ENCODE measurements around the gene CELF4. TPM values are rescaled to one million over a fixed set of nuclear protein-coding genes. Genes with fewer than 3 reads are reported as not detected.

The CELF4 gene
- total and polyA plus RNA-seq, 2 donors (not counting 3 experiments of a cell fraction or from before 2014, with no cell fraction given), result not detected

DNA sequence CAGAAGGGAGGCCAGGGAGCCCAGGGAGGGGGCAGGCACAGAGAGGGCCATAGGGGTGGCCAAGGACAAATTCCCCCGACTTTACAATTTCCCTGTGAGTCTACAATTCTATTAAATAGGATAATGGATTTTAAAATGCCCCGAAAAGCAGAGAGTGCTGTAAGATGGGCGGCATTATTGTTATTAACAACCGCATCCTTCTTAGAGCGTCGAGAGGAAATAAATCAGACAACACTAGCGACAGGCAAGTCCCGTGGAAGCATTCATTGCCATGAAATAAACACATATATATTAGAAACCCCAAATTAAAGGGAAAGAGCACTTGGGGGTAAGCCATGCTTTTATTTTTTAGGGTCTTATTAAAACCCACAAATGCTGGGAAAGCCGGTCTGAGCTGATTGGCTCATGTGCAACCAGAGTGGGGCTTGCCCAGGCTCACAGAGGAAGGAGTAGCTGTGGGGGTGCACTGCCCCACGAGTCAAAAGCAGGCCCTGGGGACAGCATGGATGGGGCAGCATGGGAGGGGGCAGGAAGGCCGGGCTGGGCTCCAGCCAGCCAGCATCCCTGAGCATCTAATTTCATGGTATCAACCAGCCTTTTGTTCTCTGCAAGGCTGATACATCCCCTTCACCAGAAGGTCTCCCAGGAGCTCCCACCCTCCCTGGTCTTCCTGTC lies 187.1 kb downstream of the CELF4 start:
- Histone ChIP-seq H4K20me1 (replicated peaks; ENCODE audit: control insufficient read depth, extremely low read depth, insufficient read depth, low read length) (no peaks in the 10 kb centered on the region), H3K4me3 (replicated peaks in 1 of 3; ENCODE audit: insufficient read depth in 1 of 3, low read depth in 1 of 3, low read length in 3 of 3) (no peak overlapping the region), H3K9me3 (replicated peaks; ENCODE audit: control insufficient read depth, insufficient read depth, low read length) (no peaks in the 10 kb centered on the region), H2AFZ (ENCODE audit: low read depth, low read length) (no peak overlapping the region), H3K79me2 (ENCODE audit: control insufficient read depth, insufficient read depth, low read length) (no peaks in the 10 kb centered on the region), H3K27me3 (ENCODE audit: control insufficient read depth in 2 of 2, insufficient read depth in 2 of 2, low read length in 2 of 2) (no peaks in the 10 kb centered on the region), H3K9ac (replicated peaks; ENCODE audit: extremely low read depth, insufficient read depth, low read length) (no peak overlapping the region), H3K9me1 (replicated peaks; ENCODE audit: control insufficient read depth, extremely low read depth, insufficient read depth, low read length) (no peaks in the 10 kb centered on the region), H3K36me3 (ENCODE audit: control insufficient read depth in 2 of 2, extremely low read depth in 1 of 2, insufficient read depth in 2 of 2, low read length in 2 of 2) (no peaks in the 10 kb centered on the region), H3K4me1 (ENCODE audit: control insufficient read depth, extremely low read depth, insufficient read depth, low read length) (no peaks in the 10 kb centered on the region), H3K4me2 (ENCODE audit: insufficient read depth, low read length) (no peak overlapping the region), H3K27ac (ENCODE audit: insufficient read depth, low read depth, low read length) (no peak overlapping the region)
- POLR2A ChIA-PET, result no interaction called here
- FAIRE-seq (no peak), DNase-seq (ENCODE audit: low read depth, low spot score) (no peak)
- CTCF ChIA-PET, result no interaction called here
- dilution Hi-C loops (cut with MboI; ENCODE audit: extremely low pct_ligation_motif_present, low sequenced_read_pairs) (no loop called here), intact Hi-C loops (cut with micrococcal nuclease) (no loop called here)
- TF ChIP-seq, protein P1, sequence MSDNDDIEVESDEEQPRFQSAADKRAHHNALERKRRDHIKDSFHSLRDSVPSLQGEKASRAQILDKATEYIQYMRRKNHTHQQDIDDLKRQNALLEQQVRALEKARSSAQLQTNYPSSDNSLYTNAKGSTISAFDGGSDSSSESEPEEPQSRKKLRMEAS (IDR thresholded peaks at IDR 0.05; ENCODE audit: insufficient read depth, insufficient read length), result no peak
- TF ChIP-seq EZH2 (IDR thresholded peaks at IDR 0.05; ENCODE audit: borderline replicate concordance, low read depth, low read length, severe bottlenecking) (no peak), GATA2 (IDR thresholded peaks at IDR 0.05; ENCODE audit: insufficient read depth, insufficient read length, low read depth, low read length) (no peak), JUN (IDR thresholded peaks at IDR 0.05; ENCODE audit: borderline replicate concordance, insufficient read depth, insufficient read length, low read depth) (no peak), FOS (IDR thresholded peaks at IDR 0.05; ENCODE audit: borderline replicate concordance, insufficient read depth, low read length) (no peak), POLR2A (IDR thresholded peaks at IDR 0.05; ENCODE audit: low read depth, low read length) (no peak), POLR2AphosphoS5 (IDR thresholded peaks at IDR 0.05; ENCODE audit: insufficient read depth, low read depth, low read length) (no peak)
- TF ChIP-seq, protein P2, sequence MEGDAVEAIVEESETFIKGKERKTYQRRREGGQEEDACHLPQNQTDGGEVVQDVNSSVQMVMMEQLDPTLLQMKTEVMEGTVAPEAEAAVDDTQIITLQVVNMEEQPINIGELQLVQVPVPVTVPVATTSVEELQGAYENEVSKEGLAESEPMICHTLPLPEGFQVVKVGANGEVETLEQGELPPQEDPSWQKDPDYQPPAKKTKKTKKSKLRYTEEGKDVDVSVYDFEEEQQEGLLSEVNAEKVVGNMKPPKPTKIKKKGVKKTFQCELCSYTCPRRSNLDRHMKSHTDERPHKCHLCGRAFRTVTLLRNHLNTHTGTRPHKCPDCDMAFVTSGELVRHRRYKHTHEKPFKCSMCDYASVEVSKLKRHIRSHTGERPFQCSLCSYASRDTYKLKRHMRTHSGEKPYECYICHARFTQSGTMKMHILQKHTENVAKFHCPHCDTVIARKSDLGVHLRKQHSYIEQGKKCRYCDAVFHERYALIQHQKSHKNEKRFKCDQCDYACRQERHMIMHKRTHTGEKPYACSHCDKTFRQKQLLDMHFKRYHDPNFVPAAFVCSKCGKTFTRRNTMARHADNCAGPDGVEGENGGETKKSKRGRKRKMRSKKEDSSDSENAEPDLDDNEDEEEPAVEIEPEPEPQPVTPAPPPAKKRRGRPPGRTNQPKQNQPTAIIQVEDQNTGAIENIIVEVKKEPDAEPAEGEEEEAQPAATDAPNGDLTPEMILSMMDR (IDR thresholded peaks at IDR 0.05; ENCODE audit: extremely low read depth in 1 of 2, insufficient read depth in 1 of 2, low read depth in 1 of 2, low read length in 2 of 2), result no peak
- no TSS peak for BruUV-seq (replicated peaks)
